Measurements from ENCODE around the gene HOOK2. TPM values are rescaled to one million over a fixed set of nuclear protein-coding genes. Genes with fewer than 3 reads are reported as not detected.

The HOOK2 gene
- polyA plus RNA-seq, 1 of the 3 experiments (the other 2 are of a cell fraction): 33.0 TPM

DNA sequence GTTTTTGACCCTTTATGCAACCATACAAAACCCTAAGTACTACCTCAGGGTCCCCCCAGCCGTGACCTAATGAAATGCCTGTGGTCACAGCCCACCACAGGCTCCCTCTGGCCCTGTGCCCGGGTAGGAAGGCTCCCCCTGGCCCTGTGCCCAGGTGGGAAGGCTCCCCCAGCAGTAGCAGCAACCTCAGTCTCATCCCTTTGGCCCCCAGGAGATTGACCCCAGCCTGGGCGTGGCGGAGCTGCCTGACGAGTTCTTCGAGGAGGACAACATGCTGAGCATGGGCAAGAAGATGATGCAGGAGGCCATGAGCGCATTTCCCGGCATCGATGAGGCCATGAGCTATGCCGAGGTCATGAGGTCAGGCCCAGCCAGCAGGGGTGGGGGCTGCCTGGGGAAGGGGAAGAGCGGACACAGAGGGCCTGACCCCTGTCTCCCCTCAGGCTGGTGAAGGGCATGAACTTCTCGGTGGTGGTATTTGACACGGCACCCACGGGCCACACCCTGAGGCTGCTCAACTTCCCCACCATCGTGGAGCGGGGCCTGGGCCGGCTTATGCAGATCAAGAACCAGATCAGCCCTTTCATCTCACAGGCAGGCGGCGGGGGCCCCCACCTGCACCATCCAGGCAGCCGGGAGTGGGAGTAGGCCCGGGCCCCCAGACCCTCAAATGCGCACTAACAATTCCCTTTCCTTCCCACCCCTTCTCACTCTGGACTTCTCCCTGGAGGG lies 30.0 kb downstream of the HOOK2 start:
- Histone ChIP-seq H3K4me3 (ENCODE audit: low read depth in 2 of 2, low read length in 1 of 2) (no peak overlapping the region), H3K27ac (ENCODE audit: low read depth in 2 of 2, low read length in 1 of 2) (no peak overlapping the region), H3K4me2 (no peak overlapping the region), H3K9ac (no peak overlapping the region), H3F3A (replicated peaks; ENCODE audit: insufficient read depth) (no peaks in the 10 kb centered on the region), H3K36me3 (replicated peaks in 1 of 2; ENCODE audit: control insufficient read depth in 1 of 2, insufficient read depth in 2 of 2, low read length in 1 of 2) (peaks cover 6 to 21% of the 10 kb centered on the region in 2 experiments), H3K27me3 (ENCODE audit: insufficient read depth) (peaks cover 7% of the 10 kb centered on the region; the same call in 1 of the 2 replicates), H4K20me1 (ENCODE audit: insufficient read depth) (no peaks in the 10 kb centered on the region), H3K4me1 (ENCODE audit: control insufficient read depth in 1 of 2, insufficient read depth in 2 of 2, low read depth in 1 of 2, low read length in 1 of 2) (peaks cover 0 to 7% of the 10 kb centered on the region in 2 experiments), H3K79me2 (ENCODE audit: insufficient read depth) (no peaks in the 10 kb centered on the region), H3K9me3 (no peaks in the 10 kb centered on the region), H3K9me2 (no peaks in the 10 kb centered on the region), H2AFZ (ENCODE audit: low read depth) (no peak overlapping the region)
- POLR2A ChIA-PET: no interaction called here
- TF ChIP-seq EP300 (IDR thresholded peaks at IDR 0.05; ENCODE audit: borderline replicate concordance in 1 of 2, low read depth in 1 of 2, low read length in 1 of 2) (no peak), RXRA (IDR thresholded peaks at IDR 0.05; ENCODE audit: borderline replicate concordance, low read depth) (no peak), NFIC (IDR thresholded peaks at IDR 0.05; ENCODE audit: borderline replicate concordance) (0 out of 2 replicates have a peak, but pooled peaks have one; percentile 12)
- TF ChIP-seq, protein P1, sequence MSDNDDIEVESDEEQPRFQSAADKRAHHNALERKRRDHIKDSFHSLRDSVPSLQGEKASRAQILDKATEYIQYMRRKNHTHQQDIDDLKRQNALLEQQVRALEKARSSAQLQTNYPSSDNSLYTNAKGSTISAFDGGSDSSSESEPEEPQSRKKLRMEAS (IDR thresholded peaks at IDR 0.05; ENCODE audit: low read depth): no peak
- 90% methylated on average over 8 of the region's 22 CpGs for WGBS (ENCODE audit: low lambda C conversion rate)
- no peak for DNase-seq
- CTCF ChIA-PET: interaction anchor here (1.2 to 23.9 kb wide), 3 partner anchors 16 to 102 kb away, joined by 3 to 273 read pairs (median 5); no protein-coding TSS in a partner anchor

DNA sequence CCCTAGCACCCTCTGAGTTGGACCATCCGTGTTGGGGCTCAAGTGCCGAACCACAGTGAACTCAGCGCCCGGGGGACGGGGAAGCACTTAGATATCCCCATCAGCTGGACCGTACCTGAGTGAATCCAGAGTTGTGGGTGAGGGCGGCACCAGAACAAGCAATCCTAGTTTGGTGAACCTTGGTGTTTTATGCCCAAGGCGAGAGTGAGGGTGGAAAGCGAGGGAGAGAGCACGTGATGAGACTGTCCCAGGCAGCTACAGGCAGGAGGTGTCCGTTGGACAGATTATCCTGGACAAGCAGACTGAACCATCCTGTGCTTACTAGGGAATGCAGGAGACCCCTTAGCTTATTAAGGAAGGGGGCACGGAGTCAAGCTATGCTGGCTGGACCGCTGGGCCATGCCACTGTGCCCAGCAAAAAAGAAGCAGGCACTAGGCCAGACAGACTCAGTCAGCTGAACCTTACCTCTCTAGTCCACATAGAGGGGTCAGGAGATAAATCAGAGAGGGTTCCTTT lies 37.5 kb downstream of the HOOK2 start:
- H3K4me1 ChIP-seq (ENCODE audit: control insufficient read depth in 1 of 2, insufficient read depth in 2 of 2, low read depth in 1 of 2, low read length in 1 of 2): peaks cover 4 to 23% of the 10 kb centered on the region in 2 experiments; a peak in 1 of 4 replicates
- peak overlapping the region; percentile 83 to 84 for H3K4me3 ChIP-seq (ENCODE audit: low read depth in 2 of 2, low read length in 1 of 2)
- H3F3A ChIP-seq (replicated peaks; ENCODE audit: insufficient read depth): peaks cover 20% of the 10 kb centered on the region
- peak overlapping the region; percentile 81 for H3K9ac ChIP-seq
- peaks cover 10% of the 10 kb centered on the region for H4K20me1 ChIP-seq (ENCODE audit: insufficient read depth)
- H3K9me3 ChIP-seq: no peaks in the 10 kb centered on the region
- H3K9me2 ChIP-seq: no peaks in the 10 kb centered on the region
- ChIA-PET POLR2A (interaction anchor here (1.1 to 1.2 kb wide), 2 partner anchors 12 to 16 kb away, joined by 3 to 5 read pairs; no protein-coding TSS in a partner anchor), CTCF (interaction anchor here (0.9 to 23.9 kb wide), 6 partner anchors 9 to 64 kb away, joined by 3 to 273 read pairs (median 7); partner anchors contain the start of genes PRDX2 and THSD8)
- H2AFZ ChIP-seq (ENCODE audit: low read depth): peak overlapping the region; percentile 82; the same call in 1 of the 2 replicates
- H3K27me3 ChIP-seq (ENCODE audit: insufficient read depth): no peaks in the 10 kb centered on the region
- 10% methylated on average over 13 of the region's 13 CpGs for WGBS (ENCODE audit: low lambda C conversion rate)
- H3K79me2 ChIP-seq (ENCODE audit: insufficient read depth): peaks cover 35% of the 10 kb centered on the region
- TF ChIP-seq, protein P2, sequence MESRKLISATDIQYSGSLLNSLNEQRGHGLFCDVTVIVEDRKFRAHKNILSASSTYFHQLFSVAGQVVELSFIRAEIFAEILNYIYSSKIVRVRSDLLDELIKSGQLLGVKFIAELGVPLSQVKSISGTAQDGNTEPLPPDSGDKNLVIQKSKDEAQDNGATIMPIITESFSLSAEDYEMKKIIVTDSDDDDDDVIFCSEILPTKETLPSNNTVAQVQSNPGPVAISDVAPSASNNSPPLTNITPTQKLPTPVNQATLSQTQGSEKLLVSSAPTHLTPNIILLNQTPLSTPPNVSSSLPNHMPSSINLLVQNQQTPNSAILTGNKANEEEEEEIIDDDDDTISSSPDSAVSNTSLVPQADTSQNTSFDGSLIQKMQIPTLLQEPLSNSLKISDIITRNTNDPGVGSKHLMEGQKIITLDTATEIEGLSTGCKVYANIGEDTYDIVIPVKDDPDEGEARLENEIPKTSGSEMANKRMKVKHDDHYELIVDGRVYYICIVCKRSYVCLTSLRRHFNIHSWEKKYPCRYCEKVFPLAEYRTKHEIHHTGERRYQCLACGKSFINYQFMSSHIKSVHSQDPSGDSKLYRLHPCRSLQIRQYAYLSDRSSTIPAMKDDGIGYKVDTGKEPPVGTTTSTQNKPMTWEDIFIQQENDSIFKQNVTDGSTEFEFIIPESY (IDR thresholded peaks at IDR 0.05; ENCODE audit: borderline replicate concordance, low read depth): no peak
- TF ChIP-seq NFIC (IDR thresholded peaks at IDR 0.05; ENCODE audit: borderline replicate concordance) (no peak), SMC3 (IDR thresholded peaks at IDR 0.05; ENCODE audit: low read depth, low read length) (no peak), MXI1 (IDR thresholded peaks at IDR 0.05; ENCODE audit: low read depth, low read length) (no peak), FOSL2 (IDR thresholded peaks at IDR 0.05; ENCODE audit: borderline replicate concordance, low read depth) (no peak), RXRA (IDR thresholded peaks at IDR 0.05; ENCODE audit: borderline replicate concordance, low read depth) (no peak), FOXM1 (IDR thresholded peaks at IDR 0.05; ENCODE audit: low read depth) (no peak), MEF2A (IDR thresholded peaks at IDR 0.05; ENCODE audit: borderline replicate concordance, low read depth) (no peak), ELF1 (IDR thresholded peaks at IDR 0.05) (no peak), POLR2AphosphoS5 (IDR thresholded peaks at IDR 0.05; ENCODE audit: low read depth, low read length) (no peak), EZH2phosphoT487 (IDR thresholded peaks at IDR 0.05; ENCODE audit: borderline replicate concordance, low read depth) (no peak), CHD2 (IDR thresholded peaks at IDR 0.05; ENCODE audit: low read length, partially characterized antibody) (no peak), GATA2 (CRISPR knock-in tag; IDR thresholded peaks at IDR 0.05) (no peak), RAD21 (IDR thresholded peaks at IDR 0.05; ENCODE audit: low read length) (no peak)
- TF ChIP-seq, protein P3, sequence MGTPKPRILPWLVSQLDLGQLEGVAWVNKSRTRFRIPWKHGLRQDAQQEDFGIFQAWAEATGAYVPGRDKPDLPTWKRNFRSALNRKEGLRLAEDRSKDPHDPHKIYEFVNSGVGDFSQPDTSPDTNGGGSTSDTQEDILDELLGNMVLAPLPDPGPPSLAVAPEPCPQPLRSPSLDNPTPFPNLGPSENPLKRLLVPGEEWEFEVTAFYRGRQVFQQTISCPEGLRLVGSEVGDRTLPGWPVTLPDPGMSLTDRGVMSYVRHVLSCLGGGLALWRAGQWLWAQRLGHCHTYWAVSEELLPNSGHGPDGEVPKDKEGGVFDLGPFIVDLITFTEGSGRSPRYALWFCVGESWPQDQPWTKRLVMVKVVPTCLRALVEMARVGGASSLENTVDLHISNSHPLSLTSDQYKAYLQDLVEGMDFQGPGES (IDR thresholded peaks at IDR 0.05; ENCODE audit: low read depth, low read length): no peak
- H3K4me2 ChIP-seq: peak overlapping the region; percentile 96
- no peak for DNase-seq
- H3K27ac ChIP-seq (ENCODE audit: low read depth in 2 of 2, low read length in 1 of 2): peak overlapping the region in 1 of 2 experiments; percentile 84; a peak in 2 of 4 replicates
- peaks cover 6 to 11% of the 10 kb centered on the region in 2 experiments for H3K36me3 ChIP-seq (replicated peaks in 1 of 2; ENCODE audit: control insufficient read depth in 1 of 2, insufficient read depth in 2 of 2, low read length in 1 of 2)

All from SK-N-SH (cell line).